PC-9 (cell line): Measurements from ENCODE around the gene NMRK2.

ENCODE experiments used
- EZH2 ChIP-seq: fragments of 200-600 bp; sonication (generic); IDR thresholded peaks from 2 replicates; pipeline ENCODE4 v1.8.0; 2017; ENCODE audit warnings: antibody characterized with exemption, low read depth
- TF ChIP-seq, protein P1 (sequence below): fragments of 200-600 bp; sonication (generic); conservative IDR thresholded peaks from 2 replicates; pipeline ENCODE4 v1.6.1; 2017; ENCODE audit warnings: mixed run types, antibody characterized with exemption, mild to moderate bottlenecking, moderate library complexity

DNA sequence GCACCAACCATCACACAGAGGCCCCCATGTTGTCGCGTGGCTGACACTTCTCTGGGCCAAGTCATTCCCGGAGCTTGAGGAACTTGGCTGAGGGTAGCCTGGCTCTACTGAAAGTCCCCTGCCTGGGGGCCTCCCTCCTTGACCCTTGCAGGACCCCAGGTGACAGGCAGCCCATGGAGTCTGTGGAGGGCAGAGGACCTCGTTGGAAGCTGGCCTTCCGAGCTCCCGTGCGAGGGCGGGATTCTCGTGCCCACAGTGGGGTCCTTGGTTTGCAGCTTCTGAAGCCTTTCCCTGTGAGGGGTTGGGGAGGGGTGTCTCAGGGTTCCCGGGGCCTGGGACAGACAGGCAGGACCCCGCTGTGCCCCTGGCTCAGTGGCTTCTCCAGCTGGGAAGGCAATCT is 16.4 kb downstream of the NMRK2 start:
- TF ChIP-seq, protein P1, sequence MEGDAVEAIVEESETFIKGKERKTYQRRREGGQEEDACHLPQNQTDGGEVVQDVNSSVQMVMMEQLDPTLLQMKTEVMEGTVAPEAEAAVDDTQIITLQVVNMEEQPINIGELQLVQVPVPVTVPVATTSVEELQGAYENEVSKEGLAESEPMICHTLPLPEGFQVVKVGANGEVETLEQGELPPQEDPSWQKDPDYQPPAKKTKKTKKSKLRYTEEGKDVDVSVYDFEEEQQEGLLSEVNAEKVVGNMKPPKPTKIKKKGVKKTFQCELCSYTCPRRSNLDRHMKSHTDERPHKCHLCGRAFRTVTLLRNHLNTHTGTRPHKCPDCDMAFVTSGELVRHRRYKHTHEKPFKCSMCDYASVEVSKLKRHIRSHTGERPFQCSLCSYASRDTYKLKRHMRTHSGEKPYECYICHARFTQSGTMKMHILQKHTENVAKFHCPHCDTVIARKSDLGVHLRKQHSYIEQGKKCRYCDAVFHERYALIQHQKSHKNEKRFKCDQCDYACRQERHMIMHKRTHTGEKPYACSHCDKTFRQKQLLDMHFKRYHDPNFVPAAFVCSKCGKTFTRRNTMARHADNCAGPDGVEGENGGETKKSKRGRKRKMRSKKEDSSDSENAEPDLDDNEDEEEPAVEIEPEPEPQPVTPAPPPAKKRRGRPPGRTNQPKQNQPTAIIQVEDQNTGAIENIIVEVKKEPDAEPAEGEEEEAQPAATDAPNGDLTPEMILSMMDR: no peak
- no peak for TF ChIP-seq EZH2
